Activated CD4-positive, alpha-beta T cell treated with anti-CD3 and anti-CD28 coated beads for 1 hour (primary cell): ENCODE results near the gene ZNF622.

Experiments used
- DNase-seq: peaks from one replicate; pipeline ENCODE4 v3.0.0-alpha.2; 2020

The ZNF622 gene

DNA sequence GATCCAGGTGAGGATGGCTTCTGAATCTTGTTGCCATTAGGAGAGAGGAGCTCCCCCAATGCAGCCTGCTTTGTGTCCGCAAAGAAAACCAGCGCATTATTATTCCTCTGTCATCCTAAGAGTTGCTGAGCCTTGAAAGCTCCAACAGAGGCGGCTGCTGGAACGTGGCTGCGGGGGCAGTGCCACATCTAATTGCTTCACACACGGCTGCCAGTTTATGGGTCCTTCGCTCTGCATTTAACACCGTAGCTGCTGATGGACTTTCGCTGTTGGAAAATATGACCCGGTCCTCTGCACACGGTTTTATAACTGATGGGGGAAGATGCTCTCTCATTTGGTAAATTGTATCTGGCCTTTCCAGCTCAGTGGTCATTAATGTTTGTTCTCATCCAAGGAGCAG is 38.0 kb downstream of the ZNF622 start:
- no peak for DNase-seq

DNA sequence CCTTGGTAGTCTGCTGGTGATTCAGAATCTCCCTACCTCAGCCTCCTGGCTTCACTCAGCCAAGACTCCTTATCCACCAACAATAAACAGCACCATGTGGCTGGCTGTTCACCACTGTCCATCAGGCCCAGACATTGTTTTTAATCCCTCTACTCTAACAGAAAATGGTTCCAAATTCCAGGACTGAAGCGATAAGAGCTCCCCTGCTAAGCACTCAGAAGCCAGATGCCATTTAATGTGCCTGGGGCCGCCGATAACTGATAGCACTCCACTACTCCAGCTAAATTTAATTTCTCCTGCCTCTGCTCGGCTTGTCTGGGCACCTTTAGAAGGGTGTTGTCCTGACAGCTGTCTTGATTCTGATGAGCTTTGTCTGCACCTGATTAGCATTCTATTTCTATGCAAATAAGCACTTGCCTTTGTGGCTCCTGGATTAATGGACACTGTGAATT is 47.1 kb downstream of the ZNF622 start:
- no peak for DNase-seq

DNA sequence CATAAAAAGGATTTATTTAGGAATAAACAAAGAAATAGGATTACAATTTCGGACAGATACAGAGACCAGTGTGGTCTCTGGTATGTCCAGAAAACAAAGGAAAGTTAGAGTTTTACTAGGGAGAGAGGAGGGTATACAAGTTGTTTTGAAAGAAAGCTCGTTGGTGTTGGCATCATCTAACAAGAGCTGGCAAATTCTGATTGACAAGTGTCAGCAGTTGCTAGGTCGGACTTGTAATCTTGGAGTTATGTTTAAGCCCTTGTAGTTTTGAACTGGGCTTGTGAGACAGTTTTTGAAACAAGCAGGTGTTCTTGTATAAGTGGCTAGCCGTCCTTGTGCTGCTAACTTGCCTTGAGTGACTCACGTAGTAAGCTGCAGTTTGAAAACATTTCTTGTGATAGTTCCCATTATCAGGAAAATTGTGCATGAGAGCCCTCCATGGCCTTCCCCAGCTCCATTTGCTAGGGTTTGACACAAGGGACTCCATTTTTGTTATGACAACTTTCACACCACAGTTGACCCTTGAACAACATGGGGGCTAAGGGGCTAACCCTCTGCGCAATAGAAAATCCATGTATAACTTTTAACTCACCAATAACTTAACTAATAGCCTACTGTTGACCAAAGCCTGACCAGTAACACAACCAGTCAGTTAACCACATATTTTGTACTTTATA is 48.1 kb downstream of the ZNF622 start:
- no peak for DNase-seq

DNA sequence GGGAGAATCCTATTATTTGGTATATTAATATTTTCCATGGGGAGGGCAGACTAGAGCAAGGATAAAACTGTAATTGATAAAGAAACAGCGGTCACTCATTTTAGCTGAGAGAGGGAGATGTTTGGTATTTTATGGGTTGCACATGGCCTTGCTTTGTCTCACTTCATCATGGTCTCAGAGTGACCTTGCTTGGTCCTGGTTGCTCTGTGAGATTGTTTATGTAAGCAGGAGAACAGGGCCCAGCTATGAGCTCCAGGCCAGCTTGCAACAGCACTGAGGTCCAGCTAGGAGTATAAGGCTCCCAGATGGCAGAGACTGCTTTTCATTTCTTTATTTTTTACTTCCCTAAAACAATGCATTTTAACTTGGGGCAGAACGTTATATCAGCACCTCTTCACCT is 50.7 kb downstream of the ZNF622 start:
- no peak for DNase-seq

DNA sequence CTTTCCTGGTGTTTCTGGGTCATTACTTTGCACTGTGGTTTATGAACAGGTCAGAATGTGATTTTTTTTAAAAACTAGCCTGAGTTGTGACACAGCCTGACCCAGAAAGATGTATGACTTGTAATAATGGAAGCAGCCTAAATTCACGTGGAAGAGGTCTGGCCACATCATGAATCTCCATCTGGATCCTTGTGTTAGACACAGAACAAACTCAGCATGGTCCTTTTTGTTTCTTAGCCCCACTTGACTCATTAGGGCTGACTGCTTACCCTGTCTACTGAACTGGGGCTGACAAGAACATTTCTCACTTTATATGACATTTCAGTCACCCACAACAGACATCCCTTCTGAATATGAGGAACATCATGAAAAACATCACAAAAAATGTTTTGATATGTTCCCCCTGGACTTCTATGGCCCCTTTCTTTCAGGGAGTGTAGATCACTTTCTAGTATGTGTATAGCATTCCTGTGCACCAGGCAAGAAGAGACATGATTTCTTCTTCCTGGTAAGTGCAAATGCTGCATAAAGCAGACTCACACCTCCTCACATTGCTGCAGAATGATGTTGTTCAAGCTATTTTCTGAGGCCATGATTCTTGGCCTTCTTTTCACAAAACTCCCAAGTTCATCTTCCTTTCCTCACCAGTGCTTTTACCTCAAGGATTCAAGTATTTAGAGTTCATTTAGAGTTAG is 52.3 kb downstream of the ZNF622 start:
- no peak for DNase-seq

DNA sequence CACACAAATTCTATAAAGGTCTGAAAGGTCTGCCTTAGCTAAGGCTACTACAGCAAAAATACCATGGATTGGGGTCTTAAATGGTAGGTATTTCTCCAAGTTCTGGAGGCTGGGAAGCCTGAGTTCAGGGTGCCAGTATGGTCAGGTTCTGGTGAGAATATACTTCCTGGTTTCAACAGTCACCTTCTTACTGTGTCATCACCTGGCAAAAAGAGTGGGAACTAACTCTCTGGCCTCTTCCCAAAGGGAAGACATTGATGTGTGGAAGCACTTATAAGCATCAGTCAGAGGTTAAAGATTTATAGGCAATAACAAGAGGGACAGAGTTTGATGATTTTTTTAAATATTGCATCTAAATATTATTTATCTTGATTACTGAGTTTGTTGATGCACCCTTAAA is 53.0 kb downstream of the ZNF622 start:
- no peak for DNase-seq

DNA sequence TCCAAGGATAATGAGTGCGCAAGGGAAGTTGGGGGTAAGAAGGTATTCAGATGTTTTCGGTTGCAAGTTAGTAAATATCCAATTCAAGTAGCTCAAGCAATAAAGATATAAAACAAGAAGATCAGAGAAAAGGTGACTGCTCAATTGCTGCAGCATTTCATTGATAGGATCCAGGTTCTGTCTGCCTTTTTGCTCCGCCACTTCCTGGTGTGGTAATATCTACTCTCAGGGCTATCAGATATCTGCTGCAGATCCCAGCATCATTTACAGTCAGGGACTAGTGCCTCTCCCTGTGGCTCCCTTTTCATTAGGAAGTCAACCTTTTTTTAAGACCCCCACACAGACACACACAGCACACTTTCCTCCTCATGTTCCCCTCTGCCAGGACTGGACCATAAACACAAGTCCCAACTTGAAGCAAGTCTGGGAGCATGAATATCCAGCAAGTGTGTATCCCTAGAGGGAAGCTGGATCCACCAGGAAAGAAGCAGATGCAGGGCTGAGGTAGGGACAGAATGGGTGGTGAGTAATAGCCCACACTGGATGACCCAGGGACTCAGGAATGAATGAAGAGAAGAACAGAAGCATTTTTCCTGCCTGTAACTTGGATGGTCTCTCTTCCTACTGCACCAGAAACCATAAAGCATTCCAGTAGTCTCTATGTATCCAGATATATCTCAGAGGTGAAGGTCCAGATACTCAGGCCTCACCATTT is 53.7 kb downstream of the ZNF622 start:
- no peak for DNase-seq

DNA sequence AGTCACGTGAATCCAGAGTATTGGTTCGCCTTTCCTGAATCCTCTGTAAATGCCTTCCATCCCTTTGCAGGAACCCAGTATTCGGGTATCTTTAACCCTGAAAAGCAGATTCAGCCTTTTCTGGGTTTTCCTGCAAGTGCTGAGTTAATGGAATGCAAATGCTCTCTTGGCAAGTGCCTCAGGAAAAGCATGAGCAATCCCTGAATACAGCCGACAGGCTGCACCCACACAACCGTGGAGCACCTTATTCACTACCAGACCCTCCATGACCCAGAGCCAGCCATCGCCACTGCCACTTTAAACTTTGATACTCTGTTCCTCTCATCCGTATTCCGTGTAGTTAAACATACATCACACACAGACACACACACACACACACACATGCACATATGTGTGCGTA is 54.4 kb downstream of the ZNF622 start:
- no peak for DNase-seq

DNA sequence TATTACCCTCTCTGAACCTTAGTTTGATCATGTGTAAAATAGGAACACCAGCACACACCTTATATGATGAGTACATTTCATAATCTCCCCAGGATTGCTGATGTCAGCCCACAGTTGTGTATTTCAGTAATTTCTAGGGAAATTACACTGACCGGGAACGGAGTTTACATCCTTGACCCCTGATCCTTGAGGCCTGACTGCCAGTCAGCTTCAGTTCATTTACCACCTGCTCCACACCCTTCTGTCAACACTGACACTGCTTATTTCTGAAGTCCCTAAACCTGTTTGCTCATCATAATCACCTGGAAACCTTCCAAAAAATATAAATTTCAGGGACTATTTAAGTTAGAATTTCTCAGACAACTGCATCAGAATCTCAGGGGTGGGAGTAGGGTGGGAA is 55.3 kb downstream of the ZNF622 start:
- no peak for DNase-seq

DNA sequence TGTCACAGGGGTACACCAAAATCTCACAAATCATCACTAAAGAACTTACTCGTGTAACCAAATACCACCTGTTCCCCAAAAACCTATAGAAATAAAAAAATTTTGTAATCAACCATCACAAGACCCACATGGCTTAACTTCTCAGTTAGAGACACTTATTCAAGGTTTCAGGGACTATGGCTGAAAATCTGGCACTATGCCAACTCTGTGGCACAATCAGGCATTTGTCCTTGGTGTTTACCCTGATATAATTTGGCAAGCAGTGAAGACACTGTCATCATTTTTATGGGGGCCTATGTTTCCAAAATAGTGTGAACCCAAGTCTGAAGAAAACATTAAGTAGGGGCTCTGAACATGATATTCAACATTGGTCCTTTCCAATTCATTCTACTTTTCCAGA is 59.0 kb downstream of the ZNF622 start:
- no peak for DNase-seq

DNA sequence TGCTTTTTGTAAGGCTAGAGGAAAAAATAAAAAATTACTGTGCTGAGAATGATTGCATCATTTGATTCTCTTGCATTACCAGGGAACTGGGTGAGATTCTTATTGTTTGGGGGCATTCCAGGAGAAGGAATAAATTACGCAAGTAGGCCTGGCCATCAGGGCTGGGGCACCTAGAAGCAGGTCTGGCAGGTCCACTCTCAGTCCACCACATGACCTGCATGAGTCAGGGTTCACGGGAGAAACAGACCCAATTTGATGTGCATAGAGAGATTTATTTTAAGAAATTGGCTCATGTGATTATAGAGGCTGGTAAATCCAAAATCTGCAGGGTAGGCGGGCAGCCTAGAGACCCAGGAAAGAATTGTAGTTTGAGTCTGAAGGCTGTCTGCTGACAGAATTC is 59.6 kb downstream of the ZNF622 start:
- no peak for DNase-seq
